Neural progenitor cell (in vitro differentiated cells): ENCODE measurements around the gene MDN1. TPM values are rescaled to one million over a fixed set of nuclear protein-coding genes. Genes with fewer than 3 reads are reported as not detected.
A peak's percentile ranks its signal among the peaks of the same experiment; 100 is the strongest.

ENCODE experiments used
- DNase-seq: peaks from one replicate; pipeline ENCODE4 v3.0.0-alpha.2; 2016; ENCODE audit warnings: low spot score
- H2AFZ ChIP-seq: fragments of 200-600 bp; sonication (generic); replicated peaks from 2 replicates; pipeline ENCODE4 v1.6.1; 2016; ENCODE audit warnings: antibody characterized with exemption
- H3F3A ChIP-seq: fragments of 200-600 bp; sonication (generic); 2 replicates; pipeline ENCODE4 v1.6.1; 2016; ENCODE audit warnings: antibody characterized with exemption, low read depth
- H3K27ac ChIP-seq: fragments of 200-600 bp; sonication (generic); 2 replicates; pipeline ENCODE4 v1.5.1; 2016; ENCODE audit warnings: mild to moderate bottlenecking
- H3K27me3 ChIP-seq: fragments of 200-600 bp; sonication (generic); 2 replicates; pipeline ENCODE4 v1.6.1; 2016; ENCODE audit warnings: mild to moderate bottlenecking, moderate library complexity
- H3K36me3 ChIP-seq: fragments of 200-600 bp; sonication (generic); 2 replicates; pipeline ENCODE4 v1.5.1; 2016
- H3K4me1 ChIP-seq: fragments of 200-600 bp; sonication (generic); 2 replicates; pipeline ENCODE4 v1.6.1; 2016; ENCODE audit warnings: mixed run types
- H3K4me2 ChIP-seq: fragments of 200-600 bp; sonication (generic); 2 replicates; pipeline ENCODE4 v1.6.1; 2016
- H3K4me3 ChIP-seq: fragments of 200-600 bp; sonication (generic); 2 replicates; pipeline ENCODE4 v1.5.1; 2016
- H3K79me2 ChIP-seq: fragments of 200-600 bp; sonication (generic); 2 replicates; pipeline ENCODE4 v1.6.1; 2016; ENCODE audit warnings: low read depth
- H3K9ac ChIP-seq: fragments of 200-600 bp; sonication (generic); 2 replicates; pipeline ENCODE4 v1.6.1; 2016
- H3K9me3 ChIP-seq: fragments of 200-600 bp; sonication (generic); 2 replicates; pipeline ENCODE4 v1.5.1; 2016; ENCODE audit warnings: low read depth
- H4K20me1 ChIP-seq: fragments of 200-600 bp; sonication (generic); 2 replicates; pipeline ENCODE4 v1.6.1; 2016; ENCODE audit warnings: low read depth
- H3K27ac Mint-ChIP-seq: 3 replicates; pipeline ENCODE4 v1.8.0; 2021; ENCODE audit warnings: mixed read lengths
- H3K27me3 Mint-ChIP-seq: 2 replicates; pipeline ENCODE4 v1.8.0; 2022; ENCODE audit warnings: low read depth, mild to moderate bottlenecking, inconsistent platforms, moderate library complexity, mixed read lengths; ENCODE audit not compliant: insufficient read depth
- H3K36me3 Mint-ChIP-seq: 3 replicates; pipeline ENCODE4 v1.8.0; 2021; ENCODE audit warnings: mixed read lengths
- H3K4me1 Mint-ChIP-seq: 3 replicates; pipeline ENCODE4 v1.8.0; 2021; ENCODE audit warnings: mixed read lengths
- H3K4me3 Mint-ChIP-seq: 3 replicates; pipeline ENCODE4 v1.8.0; 2021; ENCODE audit warnings: mild to moderate bottlenecking, moderate library complexity, mixed read lengths
- H3K9me3 Mint-ChIP-seq: 3 replicates; pipeline ENCODE4 v1.8.0; 2020; ENCODE audit warnings: mixed read lengths
- EZH2 ChIP-seq: fragments of 200-600 bp; sonication (generic); IDR thresholded peaks from 2 replicates; pipeline ENCODE4 v1.6.1; 2017; ENCODE audit warnings: antibody characterized with exemption, mild to moderate bottlenecking, moderate library complexity
- EZH2phosphoT487 ChIP-seq: fragments of 200-600 bp; sonication (generic); IDR thresholded peaks from 2 replicates; pipeline ENCODE4 v1.6.1; 2017; ENCODE audit warnings: antibody characterized with exemption
- total RNA-seq: library from RNA; depleted of rRNA; stranded (reverse); fragments of >200 nt; gene quantifications from 2 replicates; pipeline ENCODE4 v1.2.3, GENCODE V29; 2015; ENCODE audit warnings: low replicate concordance
- TF ChIP-seq, protein P1 (sequence below): fragments of 200-600 bp; sonication (generic); IDR thresholded peaks from 2 replicates; pipeline ENCODE4 v1.5.1; 2017; ENCODE audit warnings: antibody characterized with exemption, mild to moderate bottlenecking

MDN1 gene, protein sequence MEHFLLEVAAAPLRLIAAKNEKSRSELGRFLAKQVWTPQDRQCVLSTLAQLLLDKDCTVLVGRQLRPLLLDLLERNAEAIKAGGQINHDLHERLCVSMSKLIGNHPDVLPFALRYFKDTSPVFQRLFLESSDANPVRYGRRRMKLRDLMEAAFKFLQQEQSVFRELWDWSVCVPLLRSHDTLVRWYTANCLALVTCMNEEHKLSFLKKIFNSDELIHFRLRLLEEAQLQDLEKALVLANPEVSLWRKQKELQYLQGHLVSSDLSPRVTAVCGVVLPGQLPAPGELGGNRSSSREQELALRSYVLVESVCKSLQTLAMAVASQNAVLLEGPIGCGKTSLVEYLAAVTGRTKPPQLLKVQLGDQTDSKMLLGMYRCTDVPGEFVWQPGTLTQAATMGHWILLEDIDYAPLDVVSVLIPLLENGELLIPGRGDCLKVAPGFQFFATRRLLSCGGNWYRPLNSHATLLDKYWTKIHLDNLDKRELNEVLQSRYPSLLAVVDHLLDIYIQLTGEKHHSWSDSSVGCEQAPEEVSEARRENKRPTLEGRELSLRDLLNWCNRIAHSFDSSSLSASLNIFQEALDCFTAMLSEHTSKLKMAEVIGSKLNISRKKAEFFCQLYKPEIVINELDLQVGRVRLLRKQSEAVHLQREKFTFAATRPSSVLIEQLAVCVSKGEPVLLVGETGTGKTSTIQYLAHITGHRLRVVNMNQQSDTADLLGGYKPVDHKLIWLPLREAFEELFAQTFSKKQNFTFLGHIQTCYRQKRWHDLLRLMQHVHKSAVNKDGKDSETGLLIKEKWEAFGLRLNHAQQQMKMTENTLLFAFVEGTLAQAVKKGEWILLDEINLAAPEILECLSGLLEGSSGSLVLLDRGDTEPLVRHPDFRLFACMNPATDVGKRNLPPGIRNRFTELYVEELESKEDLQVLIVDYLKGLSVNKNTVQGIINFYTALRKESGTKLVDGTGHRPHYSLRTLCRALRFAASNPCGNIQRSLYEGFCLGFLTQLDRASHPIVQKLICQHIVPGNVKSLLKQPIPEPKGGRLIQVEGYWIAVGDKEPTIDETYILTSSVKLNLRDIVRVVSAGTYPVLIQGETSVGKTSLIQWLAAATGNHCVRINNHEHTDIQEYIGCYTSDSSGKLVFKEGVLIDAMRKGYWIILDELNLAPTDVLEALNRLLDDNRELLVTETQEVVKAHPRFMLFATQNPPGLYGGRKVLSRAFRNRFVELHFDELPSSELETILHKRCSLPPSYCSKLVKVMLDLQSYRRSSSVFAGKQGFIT (N-terminal part only)
- 34.5 and 40.7 TPM in 2 replicates for total RNA-seq

DNA sequence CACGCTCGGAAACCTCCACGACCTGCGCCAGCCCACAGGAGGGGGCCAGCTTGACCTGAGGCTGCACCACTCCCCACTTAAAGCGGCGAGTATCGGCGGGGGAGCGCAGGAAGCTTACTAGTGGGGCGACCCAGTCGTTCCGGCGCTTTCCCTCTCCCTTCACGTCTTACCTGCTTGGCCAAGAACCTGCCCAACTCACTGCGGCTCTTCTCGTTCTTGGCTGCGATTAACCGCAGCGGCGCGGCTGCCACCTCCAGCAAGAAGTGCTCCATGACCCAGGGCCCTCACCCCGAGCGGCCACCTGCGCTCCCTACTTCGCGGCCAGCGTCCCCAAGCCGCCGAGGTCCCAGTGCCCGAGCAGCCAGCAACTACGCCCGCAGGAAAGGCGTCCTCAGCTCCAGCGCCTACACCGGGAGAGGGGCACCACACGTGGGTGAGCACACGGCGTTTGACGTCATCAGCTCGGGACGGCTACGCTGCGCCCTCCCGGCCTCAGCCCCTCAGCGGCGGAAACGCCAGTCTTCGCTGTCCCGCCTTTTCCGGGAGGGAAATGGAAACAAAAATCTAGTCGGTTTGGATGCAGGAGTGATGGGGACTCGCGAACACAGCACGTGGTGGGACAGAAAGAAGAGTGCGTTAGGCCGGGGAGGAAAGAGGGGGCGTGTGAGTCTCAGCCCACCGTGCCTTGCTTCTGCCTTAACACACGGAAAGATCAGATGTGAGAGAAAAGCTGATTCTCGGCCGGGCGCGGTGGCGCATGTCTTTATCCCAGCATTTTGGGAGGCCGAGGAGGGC, at the start of gene MDN1:
Gene MDN1, minus strand, starts transcription at position 459 of the 795 bp plus-strand sequence. Its CDS starts 187 bp downstream, at position 272.
- Histone ChIP-seq H3K36me3 (no peaks in the 10 kb centered on the region), H3K4me3 (peak within 1 kb of the TSS; percentile 65), H3K27ac (peak within 1 kb of the TSS; percentile 71), H3K9me3 (no peaks in the 10 kb centered on the region), H3F3A (peaks cover 41% of the 10 kb centered on the region), H3K27me3 (no peaks in the 10 kb centered on the region), H2AFZ (peak within 1 kb of the TSS; percentile 86), H3K9ac (peak within 1 kb of the TSS; percentile 50), H3K4me2 (peak within 1 kb of the TSS; percentile 95), H4K20me1 (peaks cover 42% of the 10 kb centered on the region), H3K79me2 (peaks cover 52% of the 10 kb centered on the region), H3K4me1 (peaks cover 19% of the 10 kb centered on the region)
- TF ChIP-seq EZH2phosphoT487 (no peak), EZH2 (no peak)
- TF ChIP-seq, protein P1, sequence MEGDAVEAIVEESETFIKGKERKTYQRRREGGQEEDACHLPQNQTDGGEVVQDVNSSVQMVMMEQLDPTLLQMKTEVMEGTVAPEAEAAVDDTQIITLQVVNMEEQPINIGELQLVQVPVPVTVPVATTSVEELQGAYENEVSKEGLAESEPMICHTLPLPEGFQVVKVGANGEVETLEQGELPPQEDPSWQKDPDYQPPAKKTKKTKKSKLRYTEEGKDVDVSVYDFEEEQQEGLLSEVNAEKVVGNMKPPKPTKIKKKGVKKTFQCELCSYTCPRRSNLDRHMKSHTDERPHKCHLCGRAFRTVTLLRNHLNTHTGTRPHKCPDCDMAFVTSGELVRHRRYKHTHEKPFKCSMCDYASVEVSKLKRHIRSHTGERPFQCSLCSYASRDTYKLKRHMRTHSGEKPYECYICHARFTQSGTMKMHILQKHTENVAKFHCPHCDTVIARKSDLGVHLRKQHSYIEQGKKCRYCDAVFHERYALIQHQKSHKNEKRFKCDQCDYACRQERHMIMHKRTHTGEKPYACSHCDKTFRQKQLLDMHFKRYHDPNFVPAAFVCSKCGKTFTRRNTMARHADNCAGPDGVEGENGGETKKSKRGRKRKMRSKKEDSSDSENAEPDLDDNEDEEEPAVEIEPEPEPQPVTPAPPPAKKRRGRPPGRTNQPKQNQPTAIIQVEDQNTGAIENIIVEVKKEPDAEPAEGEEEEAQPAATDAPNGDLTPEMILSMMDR = no peak
- Mint-ChIP-seq H3K36me3 (no peaks in the 10 kb centered on the region), H3K4me3 (peak within 1 kb of the TSS; percentile 97), H3K4me1 (peaks cover 27% of the 10 kb centered on the region), H3K9me3 (no peaks in the 10 kb centered on the region), H3K27me3 (peaks cover 5% of the 10 kb centered on the region), H3K27ac (peak within 1 kb of the TSS; percentile 93)
- DNase-seq = peak; percentile 98

DNA sequence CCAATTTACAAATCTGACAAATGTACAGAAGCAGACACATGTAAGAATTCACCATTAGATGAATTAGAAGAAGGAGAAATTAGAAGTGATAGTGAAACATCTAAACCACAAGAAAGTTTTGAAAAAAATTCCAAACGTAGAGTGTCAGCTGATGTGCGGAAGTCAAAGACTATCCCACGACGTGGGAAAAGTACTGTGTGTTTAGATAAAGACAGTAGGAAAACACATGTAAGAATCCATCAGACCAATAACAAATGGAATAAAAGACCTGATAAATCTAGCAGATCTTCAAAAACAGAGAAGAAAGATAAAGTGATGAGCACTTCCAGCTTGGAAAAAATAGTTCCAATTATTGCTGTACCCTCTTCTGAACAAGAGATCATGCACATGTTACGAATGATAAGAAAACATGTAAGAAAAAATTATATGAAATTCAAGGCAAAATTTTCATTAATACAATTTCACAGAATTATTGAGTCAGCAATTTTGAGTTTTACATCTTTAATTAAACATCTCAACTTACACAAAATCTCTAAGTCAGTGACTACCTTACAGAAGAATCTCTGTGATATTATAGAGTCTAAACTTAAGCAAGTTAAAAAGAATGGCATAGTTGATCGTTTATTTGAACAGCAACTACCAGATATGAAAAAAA, 46.6 kb upstream of the MDN1 start:
- Histone ChIP-seq H3K9me3 (peaks cover 3% of the 10 kb centered on the region), H3K9ac (no peak overlapping the region), H2AFZ (no peak overlapping the region), H3K4me1 (no peaks in the 10 kb centered on the region), H3K27me3 (no peaks in the 10 kb centered on the region), H4K20me1 (no peaks in the 10 kb centered on the region), H3F3A (no peaks in the 10 kb centered on the region), H3K36me3 (peaks cover 61% of the 10 kb centered on the region), H3K79me2 (peaks cover 6% of the 10 kb centered on the region), H3K4me3 (no peak overlapping the region), H3K4me2 (no peak overlapping the region), H3K27ac (no peak overlapping the region)
- no peak overlapping the region for H3K4me3 Mint-ChIP-seq
- H3K36me3 Mint-ChIP-seq = peaks cover 68% of the 10 kb centered on the region
- H3K4me1 Mint-ChIP-seq = no peaks in the 10 kb centered on the region
- TF ChIP-seq EZH2 (no peak), EZH2phosphoT487 (no peak)
- TF ChIP-seq, protein P1 = no peak
- DNase-seq = no peak
- H3K27ac Mint-ChIP-seq = no peak overlapping the region
- H3K27me3 Mint-ChIP-seq = no peaks in the 10 kb centered on the region
- no peaks in the 10 kb centered on the region for H3K9me3 Mint-ChIP-seq
